Ectodermal cell (in vitro differentiated cells): ENCODE measurements around the gene KIRREL3.

Source experiments
- H3K27ac ChIP-seq: 2 replicates; pipeline ENCODE4 v1.7.0; 2013; ENCODE audit warnings: mild to moderate bottlenecking, low read depth, low read length; ENCODE audit not compliant: insufficient read depth, poor library complexity, severe bottlenecking
- H3K27me3 ChIP-seq: 2 replicates; pipeline ENCODE4 v1.7.0; 2013; ENCODE audit warnings: mild to moderate bottlenecking, low read length; ENCODE audit not compliant: insufficient read depth, control insufficient read depth, poor library complexity, severe bottlenecking
- H3K36me3 ChIP-seq: one replicate; pipeline ENCODE4 v1.7.0; 2013; ENCODE audit warnings: low read length; ENCODE audit not compliant: control insufficient read depth, insufficient read depth
- H3K4me1 ChIP-seq: one replicate; pipeline ENCODE4 v1.7.0; 2013; ENCODE audit warnings: low read length; ENCODE audit not compliant: control insufficient read depth, insufficient read depth
- H3K4me3 ChIP-seq: 2 replicates; pipeline ENCODE4 v1.7.0; 2013; ENCODE audit warnings: low read depth, low read length, control low read depth; ENCODE audit not compliant: insufficient read depth
- H3K9me3 ChIP-seq: 2 replicates; pipeline ENCODE4 v1.7.0; 2013; ENCODE audit warnings: mild to moderate bottlenecking, low read length, moderate library complexity; ENCODE audit not compliant: control insufficient read depth
- WGBS, 2 experiments: methylation state at CpG; one replicate each; pipeline ENCODE4 v1.1.7; 2013; ENCODE audit warnings: missing lambda C conversion rate in 2 of 2; 5-methylcytosine and 5-hydroxymethylcytosine counted together

Gene KIRREL3

GRCh38 chr11:126824035-126824607 is 176.4 kb downstream of the KIRREL3 start:
- H3K27me3 ChIP-seq = no peaks in the 10 kb centered on the region
- H3K4me3 ChIP-seq = no peak overlapping the region
- no peak overlapping the region for H3K27ac ChIP-seq
- H3K9me3 ChIP-seq = no peaks in the 10 kb centered on the region
- WGBS, 2 experiments = 61 to 66% methylated on average over 7 of the region's 7 CpGs
- H3K4me1 ChIP-seq = no peaks in the 10 kb centered on the region
- no peaks in the 10 kb centered on the region for H3K36me3 ChIP-seq

- Histone ChIP-seq H3K4me3 (no peak overlapping the region), H3K27me3 (no peaks in the 10 kb centered on the region), H3K4me1 (no peaks in the 10 kb centered on the region), H3K9me3 (no peaks in the 10 kb centered on the region), H3K27ac (no peak overlapping the region), H3K36me3 (no peaks in the 10 kb centered on the region)
These were observed 177.3 kb downstream of the KIRREL3 start for GRCh38 chr11:126823274-126823673.

GRCh38 chr11:126821827-126822226 is 178.7 kb downstream of the KIRREL3 start:
- no peak overlapping the region for H3K27ac ChIP-seq
- no peaks in the 10 kb centered on the region for H3K9me3 ChIP-seq
- no peaks in the 10 kb centered on the region for H3K27me3 ChIP-seq
- no peaks in the 10 kb centered on the region for H3K36me3 ChIP-seq
- peaks cover 5% of the 10 kb centered on the region for H3K4me1 ChIP-seq
- H3K4me3 ChIP-seq = no peak overlapping the region
- WGBS, 2 experiments = 91 to 97% methylated on average over 1 of the region's 1 CpG

- no peaks in the 10 kb centered on the region for H3K27me3 ChIP-seq
- H3K4me1 ChIP-seq = peaks cover 7% of the 10 kb centered on the region
- no peaks in the 10 kb centered on the region for H3K36me3 ChIP-seq
- no peaks in the 10 kb centered on the region for H3K9me3 ChIP-seq
- H3K4me3 ChIP-seq = no peak overlapping the region
- no peak overlapping the region for H3K27ac ChIP-seq
- 91 to 92% methylated on average over 10 of the region's 10 CpGs for WGBS, 2 experiments
These were observed 181.4 kb downstream of the KIRREL3 start for GRCh38 chr11:126819194-126819593.

DNA sequence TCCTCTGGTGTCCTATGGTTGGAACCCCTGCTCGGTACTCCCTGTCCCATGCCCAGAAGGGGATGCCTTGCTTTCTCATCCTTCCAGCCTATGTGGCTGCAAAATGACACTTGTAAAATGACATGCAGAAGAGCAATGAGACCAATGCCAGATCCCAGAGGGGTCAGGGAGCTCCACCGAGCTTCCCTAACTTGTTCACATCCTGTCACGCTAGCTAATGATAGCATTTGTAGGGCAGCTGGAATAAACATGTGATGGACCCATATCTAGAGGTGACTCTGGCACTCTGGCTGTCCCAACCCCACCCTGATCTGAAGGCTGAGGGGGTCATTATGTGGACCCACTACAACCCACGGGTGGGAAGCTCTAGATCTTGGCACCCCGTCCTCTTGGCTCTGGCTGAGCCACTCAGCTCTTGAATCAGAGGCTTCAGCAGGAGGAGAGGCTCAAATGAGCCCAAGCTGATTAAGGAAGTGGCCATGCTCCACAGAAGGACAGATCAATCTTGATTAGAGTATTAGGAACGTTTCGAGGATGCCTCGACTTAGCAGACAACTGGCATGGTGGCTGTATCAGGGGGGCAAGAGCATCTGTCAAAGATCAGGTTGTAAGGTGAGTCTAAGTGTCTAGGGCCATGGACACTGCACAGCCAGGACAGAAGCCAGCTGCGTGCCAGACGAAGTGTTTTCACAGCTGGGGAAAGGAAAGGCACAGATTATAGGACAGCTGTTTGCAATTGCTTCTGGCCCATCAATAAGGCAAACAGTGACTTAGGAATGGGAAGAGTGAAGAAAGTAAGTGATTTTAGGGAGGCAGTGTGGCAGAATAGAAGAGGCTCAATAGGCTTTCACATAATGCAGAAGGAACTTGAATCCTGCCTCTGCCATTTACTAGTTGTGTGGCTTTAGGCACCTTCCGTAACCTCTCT is 182.8 kb downstream of the KIRREL3 start:
- Histone ChIP-seq H3K36me3 (no peaks in the 10 kb centered on the region), H3K4me1 (peaks cover 7% of the 10 kb centered on the region), H3K27ac (no peak overlapping the region), H3K27me3 (no peaks in the 10 kb centered on the region), H3K4me3 (no peak overlapping the region), H3K9me3 (no peaks in the 10 kb centered on the region)
- 92 to 95% methylated on average over 11 of the region's 11 CpGs for WGBS, 2 experiments

- 86 to 93% methylated on average over 1 of the region's 1 CpG for WGBS, 2 experiments
- no peak overlapping the region for H3K27ac ChIP-seq
- H3K4me1 ChIP-seq = peaks cover 7% of the 10 kb centered on the region
These were observed 183.5 kb downstream of the KIRREL3 start for GRCh38 chr11:126817096-126817495.

DNA sequence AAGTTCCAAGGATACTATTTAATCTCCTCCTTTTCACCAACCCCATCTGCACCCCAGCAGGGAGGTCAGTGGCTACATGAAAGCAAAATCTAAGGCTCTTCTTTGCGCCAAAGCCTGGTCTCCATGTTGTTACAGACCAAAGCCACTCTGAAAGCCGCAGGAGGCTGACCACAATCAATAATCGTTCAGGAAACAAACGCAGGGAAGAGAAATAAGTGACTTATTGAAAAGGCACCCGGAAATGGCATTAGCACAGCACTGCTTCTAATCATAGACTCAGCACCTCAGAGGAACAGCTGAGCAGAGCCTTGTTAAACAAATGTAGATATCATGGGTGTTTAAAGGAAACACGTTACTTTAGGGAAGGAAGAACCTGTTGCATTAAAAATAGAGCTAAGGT is 183.9 kb downstream of the KIRREL3 start:
- WGBS, 2 experiments = 34 to 45% methylated on average over 6 of the region's 6 CpGs
- H3K4me3 ChIP-seq = no peak overlapping the region
- no peak overlapping the region for H3K27ac ChIP-seq
- peaks cover 7% of the 10 kb centered on the region for H3K4me1 ChIP-seq
- no peaks in the 10 kb centered on the region for H3K9me3 ChIP-seq
- H3K27me3 ChIP-seq = no peaks in the 10 kb centered on the region
- no peaks in the 10 kb centered on the region for H3K36me3 ChIP-seq

More at GRCh38 chr11:126817096-126817495, 183.5 kb downstream of the KIRREL3 start:
- H3K9me3 ChIP-seq = no peaks in the 10 kb centered on the region
- no peaks in the 10 kb centered on the region for H3K36me3 ChIP-seq
- H3K4me3 ChIP-seq = no peak overlapping the region
- no peaks in the 10 kb centered on the region for H3K27me3 ChIP-seq

- Histone ChIP-seq H3K27ac (no peak overlapping the region), H3K4me1 (peaks cover 7% of the 10 kb centered on the region)
- 73 to 81% methylated on average over 2 to 4 of the region's 4 CpGs for WGBS, 2 experiments
These were observed 185.5 kb downstream of the KIRREL3 start for GRCh38 chr11:126815111-126815510.

GRCh38 chr11:126810776-126811175 is 189.8 kb downstream of the KIRREL3 start:
- no peaks in the 10 kb centered on the region for H3K9me3 ChIP-seq
- H3K4me3 ChIP-seq = no peak overlapping the region
- H3K27ac ChIP-seq = no peak overlapping the region
- no peaks in the 10 kb centered on the region for H3K27me3 ChIP-seq
- no peaks in the 10 kb centered on the region for H3K4me1 ChIP-seq
- 92 to 93% methylated on average over 7 of the region's 7 CpGs for WGBS, 2 experiments
- H3K36me3 ChIP-seq = no peaks in the 10 kb centered on the region

More at GRCh38 chr11:126815111-126815510, 185.5 kb downstream of the KIRREL3 start:
- no peaks in the 10 kb centered on the region for H3K27me3 ChIP-seq
- H3K4me3 ChIP-seq = no peak overlapping the region
- H3K36me3 ChIP-seq = no peaks in the 10 kb centered on the region
- H3K9me3 ChIP-seq = no peaks in the 10 kb centered on the region

DNA sequence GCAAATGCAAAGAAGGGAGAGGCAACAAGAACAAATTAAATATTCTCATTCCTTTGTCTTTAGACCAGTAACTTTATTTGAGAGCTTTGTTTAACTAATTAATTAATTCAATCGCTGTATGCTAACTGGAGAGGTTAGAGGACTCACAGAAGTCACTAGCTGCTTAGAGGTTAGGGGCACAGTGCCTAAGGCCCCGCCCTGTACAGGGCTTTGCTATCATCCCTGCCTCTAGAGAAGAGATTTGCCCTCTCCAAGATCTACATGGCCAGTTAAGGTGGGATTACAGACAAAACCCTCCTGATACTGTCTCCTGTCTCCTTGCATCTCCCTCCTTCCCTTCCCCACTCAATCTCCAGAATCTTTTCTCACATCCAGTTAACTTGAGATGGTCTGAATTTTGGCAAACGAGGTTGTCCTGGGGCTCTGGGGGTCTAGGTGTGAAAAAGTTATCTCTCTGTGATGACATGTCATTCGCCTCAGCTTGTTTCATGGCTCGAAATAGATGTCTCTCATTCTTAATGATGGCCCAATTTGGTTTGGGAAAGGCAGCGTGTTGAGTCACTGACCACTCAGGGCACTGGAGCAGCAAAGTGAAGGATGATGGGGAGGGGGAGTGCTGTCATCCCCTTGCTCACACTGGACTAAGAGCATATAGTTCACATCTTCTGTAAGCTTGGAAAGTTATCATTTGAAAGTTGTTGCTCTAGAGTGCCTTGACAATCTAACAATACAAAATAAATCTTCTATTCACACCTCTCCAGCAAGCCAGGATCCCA is 190.9 kb downstream of the KIRREL3 start:
- H3K4me1 ChIP-seq = no peaks in the 10 kb centered on the region
- H3K36me3 ChIP-seq = no peaks in the 10 kb centered on the region
- H3K27me3 ChIP-seq = no peaks in the 10 kb centered on the region
- WGBS, 2 experiments = 84 to 95% methylated on average over 6 of the region's 6 CpGs
- no peaks in the 10 kb centered on the region for H3K9me3 ChIP-seq
- no peak overlapping the region for H3K4me3 ChIP-seq
- no peak overlapping the region for H3K27ac ChIP-seq
